Neural cell (in vitro differentiated cells): Measurements from ENCODE around the gene FBXL2. TPM values are rescaled to one million over a fixed set of nuclear protein-coding genes. Genes with fewer than 3 reads are reported as not detected.

Experiments used
- H2AFZ ChIP-seq: fragments of 200-600, 300-800 bp; sonication (generic), shearing (Covaris generic); 2 replicates; pipeline ENCODE4 v1.6.0; 2014; ENCODE audit warnings: low read depth, mild to moderate bottlenecking, antibody characterized with exemption, low read length, moderate library complexity
- H3F3A ChIP-seq: fragments of 200-600 bp; shearing (Covaris generic); 2 replicates; pipeline ENCODE4 v1.6.1; 2016; ENCODE audit warnings: mild to moderate bottlenecking, moderate library complexity, mixed read lengths, antibody characterized with exemption, low read length; ENCODE audit not compliant: insufficient read depth, poor library complexity, severe bottlenecking
- H3K27ac ChIP-seq: fragments of 200-600, 300-800 bp; sonication (generic), shearing (Covaris generic); 2 replicates; pipeline ENCODE4 v1.5.1; 2014; ENCODE audit warnings: mild to moderate bottlenecking, low read length, moderate library complexity
- H3K27me3 ChIP-seq: fragments of 300-800, 200-600 bp; sonication (generic), shearing (Covaris generic); 2 replicates; pipeline ENCODE4 v1.6.0; 2014; ENCODE audit warnings: mild to moderate bottlenecking, low read depth, low read length, moderate library complexity; ENCODE audit not compliant: insufficient read depth
- H3K36me3 ChIP-seq: fragments of 300-800, 200-600 bp; sonication (generic), shearing (Covaris generic); 2 replicates; pipeline ENCODE4 v1.5.1; 2014; ENCODE audit warnings: mild to moderate bottlenecking, antibody characterized with exemption, low read length, moderate library complexity; ENCODE audit not compliant: insufficient read depth
- H3K4me2 ChIP-seq: fragments of 300-800, 200-600 bp; sonication (generic), shearing (Covaris generic); 2 replicates; pipeline ENCODE4 v1.6.0; 2014; ENCODE audit warnings: mild to moderate bottlenecking, low read length
- H3K4me3 ChIP-seq: fragments of 300-800, 200-600 bp; sonication (generic), shearing (Covaris generic); 2 replicates; pipeline ENCODE4 v1.5.1; 2014; ENCODE audit warnings: mild to moderate bottlenecking, low read length, moderate library complexity
- H3K79me2 ChIP-seq: fragments of 200-600 bp; shearing (Covaris generic); replicated peaks from 2 replicates; pipeline ENCODE4 v1.6.0; 2014; ENCODE audit warnings: mild to moderate bottlenecking, low read length, moderate library complexity; ENCODE audit not compliant: insufficient read depth
- H3K9ac ChIP-seq: fragments of 300-800, 200-600 bp; sonication (generic), shearing (Covaris generic); 2 replicates; pipeline ENCODE4 v1.6.1; 2016; ENCODE audit warnings: mild to moderate bottlenecking, low read length, mixed read lengths
- H3K9me2 ChIP-seq: fragments of 200-600 bp; shearing (Covaris generic); 2 replicates; pipeline ENCODE4 v1.6.1; 2016; ENCODE audit warnings: mild to moderate bottlenecking, low read length, mixed read lengths; ENCODE audit not compliant: insufficient read depth
- H3K9me3 ChIP-seq: fragments of 200-600, 300-800 bp; sonication (generic), shearing (Covaris generic); 2 replicates; pipeline ENCODE4 v1.6.1; 2016; ENCODE audit warnings: mild to moderate bottlenecking, mixed run types, low read length, moderate library complexity, mixed read lengths
- H4K20me1 ChIP-seq: fragments of 200-600 bp; shearing (Covaris generic); 2 replicates; pipeline ENCODE4 v1.6.1; 2016; ENCODE audit warnings: mild to moderate bottlenecking, mixed run types; ENCODE audit not compliant: insufficient read depth
- CTCF ChIP-seq: fragments of 450-650 bp; IDR thresholded peaks from 2 replicates; pipeline ENCODE4 v1.5.1; 2014; ENCODE audit warnings: antibody characterized with exemption, mild to moderate bottlenecking, moderate library complexity; ENCODE audit not compliant: poor library complexity, severe bottlenecking
- EP300 ChIP-seq: fragments of 450-650 bp; conservative IDR thresholded peaks from 2 replicates; pipeline ENCODE4 v1.6.1; 2014; ENCODE audit warnings: antibody characterized with exemption, mild to moderate bottlenecking, moderate library complexity; ENCODE audit not compliant: poor library complexity, severe bottlenecking
- EZH2 ChIP-seq: fragments of 200-600, 300-800 bp; shearing (Covaris generic), sonication (generic); IDR thresholded peaks from 2 replicates; pipeline ENCODE4 v1.6.1; 2014; ENCODE audit warnings: antibody characterized with exemption, low read length, borderline replicate concordance, mild to moderate bottlenecking; ENCODE audit not compliant: insufficient read depth, poor library complexity, severe bottlenecking
- MXI1 ChIP-seq: fragments of 450-650 bp; conservative IDR thresholded peaks from 2 replicates; pipeline ENCODE4 v1.6.1; 2014; ENCODE audit warnings: antibody characterized with exemption, mild to moderate bottlenecking; ENCODE audit not compliant: poor library complexity, severe bottlenecking
- POLR2AphosphoS5 ChIP-seq: IDR thresholded peaks from 2 replicates; pipeline ENCODE4 v1.6.1; 2012
- RAD21 ChIP-seq: fragments of 450-650 bp; conservative IDR thresholded peaks from 2 replicates; pipeline ENCODE4 v1.6.1; 2014; ENCODE audit warnings: antibody characterized with exemption, mild to moderate bottlenecking, moderate library complexity
- SMC3 ChIP-seq: fragments of 450-650 bp; conservative IDR thresholded peaks from 2 replicates; pipeline ENCODE4 v1.6.1; 2014; ENCODE audit warnings: antibody characterized with exemption, mild to moderate bottlenecking, moderate library complexity; ENCODE audit not compliant: poor library complexity
- TAF1 ChIP-seq: IDR thresholded peaks from 2 replicates; pipeline ENCODE4 v1.6.1; 2012; ENCODE audit warnings: low read depth
- polyA plus RNA-seq: library from polyadenylated mRNA; depleted of rRNA; stranded (reverse); fragments of >200 nt; gene quantifications from 2 replicates; pipeline ENCODE4 v1.2.3, GENCODE V29; 2014
- TF ChIP-seq, protein P1 (sequence below): IDR thresholded peaks from 2 replicates; pipeline ENCODE4 v1.6.1; 2012; ENCODE audit warnings: borderline replicate concordance

The FBXL2 gene
- polyA plus RNA-seq, 1 donor from 2014 or later: 82.0 TPM

- H3K4me3 ChIP-seq: no peak overlapping the region
- TF ChIP-seq EP300: no peak
- TF ChIP-seq EZH2: no peak
- no peak for TF ChIP-seq RAD21
- no peak for TF ChIP-seq MXI1
- no peak for TF ChIP-seq SMC3
- no peak for TF ChIP-seq POLR2AphosphoS5
- no peak for TF ChIP-seq CTCF
- TF ChIP-seq, protein P1, sequence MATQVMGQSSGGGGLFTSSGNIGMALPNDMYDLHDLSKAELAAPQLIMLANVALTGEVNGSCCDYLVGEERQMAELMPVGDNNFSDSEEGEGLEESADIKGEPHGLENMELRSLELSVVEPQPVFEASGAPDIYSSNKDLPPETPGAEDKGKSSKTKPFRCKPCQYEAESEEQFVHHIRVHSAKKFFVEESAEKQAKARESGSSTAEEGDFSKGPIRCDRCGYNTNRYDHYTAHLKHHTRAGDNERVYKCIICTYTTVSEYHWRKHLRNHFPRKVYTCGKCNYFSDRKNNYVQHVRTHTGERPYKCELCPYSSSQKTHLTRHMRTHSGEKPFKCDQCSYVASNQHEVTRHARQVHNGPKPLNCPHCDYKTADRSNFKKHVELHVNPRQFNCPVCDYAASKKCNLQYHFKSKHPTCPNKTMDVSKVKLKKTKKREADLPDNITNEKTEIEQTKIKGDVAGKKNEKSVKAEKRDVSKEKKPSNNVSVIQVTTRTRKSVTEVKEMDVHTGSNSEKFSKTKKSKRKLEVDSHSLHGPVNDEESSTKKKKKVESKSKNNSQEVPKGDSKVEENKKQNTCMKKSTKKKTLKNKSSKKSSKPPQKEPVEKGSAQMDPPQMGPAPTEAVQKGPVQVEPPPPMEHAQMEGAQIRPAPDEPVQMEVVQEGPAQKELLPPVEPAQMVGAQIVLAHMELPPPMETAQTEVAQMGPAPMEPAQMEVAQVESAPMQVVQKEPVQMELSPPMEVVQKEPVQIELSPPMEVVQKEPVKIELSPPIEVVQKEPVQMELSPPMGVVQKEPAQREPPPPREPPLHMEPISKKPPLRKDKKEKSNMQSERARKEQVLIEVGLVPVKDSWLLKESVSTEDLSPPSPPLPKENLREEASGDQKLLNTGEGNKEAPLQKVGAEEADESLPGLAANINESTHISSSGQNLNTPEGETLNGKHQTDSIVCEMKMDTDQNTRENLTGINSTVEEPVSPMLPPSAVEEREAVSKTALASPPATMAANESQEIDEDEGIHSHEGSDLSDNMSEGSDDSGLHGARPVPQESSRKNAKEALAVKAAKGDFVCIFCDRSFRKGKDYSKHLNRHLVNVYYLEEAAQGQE: no peak
- no peak for TF ChIP-seq TAF1
- H3K27ac ChIP-seq: no peak overlapping the region
- no peak overlapping the region for H2AFZ ChIP-seq
- no peaks in the 10 kb centered on the region for H3K36me3 ChIP-seq
- H3K79me2 ChIP-seq: peaks cover 44% of the 10 kb centered on the region
- no peaks in the 10 kb centered on the region for H3F3A ChIP-seq
- no peaks in the 10 kb centered on the region for H3K9me3 ChIP-seq
- no peaks in the 10 kb centered on the region for H4K20me1 ChIP-seq
- H3K4me2 ChIP-seq: no peak overlapping the region
- no peak overlapping the region for H3K9ac ChIP-seq
- no peaks in the 10 kb centered on the region for H3K9me2 ChIP-seq
- no peaks in the 10 kb centered on the region for H3K27me3 ChIP-seq
These were observed 148.8 kb downstream of the FBXL2 start for GRCh38 chr3:33426068-33426467.

GRCh38 chr3:33426630-33427317 is 149.5 kb downstream of the FBXL2 start:
- Histone ChIP-seq H3K79me2 (peaks cover 47% of the 10 kb centered on the region), H4K20me1 (no peaks in the 10 kb centered on the region), H3K4me3 (no peak overlapping the region), H3F3A (no peaks in the 10 kb centered on the region), H3K9me2 (no peaks in the 10 kb centered on the region), H3K36me3 (no peaks in the 10 kb centered on the region), H3K27me3 (no peaks in the 10 kb centered on the region), H3K4me2 (no peak overlapping the region), H3K9me3 (no peaks in the 10 kb centered on the region), H2AFZ (no peak overlapping the region), H3K27ac (no peak overlapping the region), H3K9ac (no peak overlapping the region)
- TF ChIP-seq RAD21 (no peak), CTCF (no peak)
